GM12878 (cell line): ENCODE results near the gene IFITM1. TPM values are rescaled to one million over a fixed set of nuclear protein-coding genes. Genes with fewer than 3 reads are reported as not detected.

ENCODE experiments used
- ATF7 ChIP-seq: fragments of 450-650 bp; IDR thresholded peaks from 2 replicates; pipeline ENCODE4 v1.6.1; 2016; ENCODE audit warnings: low read depth, mild to moderate bottlenecking
- CBX5 ChIP-seq: sonication (generic); IDR thresholded peaks from 2 replicates; pipeline ENCODE4 v1.6.1; 2016; ENCODE audit warnings: low read depth, moderate library complexity, mild to moderate bottlenecking, inconsistent platforms
- CREB1 ChIP-seq: IDR thresholded peaks from 2 replicates; pipeline ENCODE4 v1.6.1; 2012; ENCODE audit warnings: low read depth, mild to moderate bottlenecking, inconsistent platforms
- CREM ChIP-seq: IDR thresholded peaks from 2 replicates; pipeline ENCODE4 v1.6.1; 2014; ENCODE audit warnings: antibody characterized with exemption, low read depth
- EZH2 ChIP-seq: IDR thresholded peaks from 2 replicates; pipeline ENCODE4 v1.6.1; 2012; ENCODE audit warnings: low read depth, mild to moderate bottlenecking, control low read depth, inconsistent platforms, low read length, borderline replicate concordance; ENCODE audit not compliant: control insufficient read depth
- HDAC2 ChIP-seq: fragments of 200-600 bp; sonication (generic); IDR thresholded peaks from 2 replicates; pipeline ENCODE4 v1.6.1; 2017
- JUNB ChIP-seq: IDR thresholded peaks from 2 replicates; pipeline ENCODE4 v1.6.1; 2016; ENCODE audit warnings: antibody characterized with exemption, mild to moderate bottlenecking
- KLF5 ChIP-seq: fragments of 450-650 bp; IDR thresholded peaks from 2 replicates; pipeline ENCODE4 v1.6.1; 2014; ENCODE audit warnings: mild to moderate bottlenecking; ENCODE audit not compliant: partially characterized antibody
- LARP7 ChIP-seq: fragments of 450-650 bp; IDR thresholded peaks from 2 replicates; pipeline ENCODE4 v1.6.1; 2017; ENCODE audit warnings: mild to moderate bottlenecking
- MYC ChIP-seq: IDR thresholded peaks from 2 replicates; pipeline ENCODE4 v1.6.1; 2011; ENCODE audit warnings: mild to moderate bottlenecking, low read length, moderate library complexity, inconsistent platforms; ENCODE audit not compliant: insufficient read depth, insufficient replicate concordance, insufficient read length, severe bottlenecking
- NBN ChIP-seq: fragments of 450-650 bp; IDR thresholded peaks from 2 replicates; pipeline ENCODE4 v1.6.1; 2016
- NR2C2 ChIP-seq: IDR thresholded peaks from 2 replicates; pipeline ENCODE4 v1.6.1; 2011; ENCODE audit warnings: borderline replicate concordance, low read depth; ENCODE audit not compliant: control insufficient read depth, insufficient read length
- NRF1 ChIP-seq: conservative IDR thresholded peaks from 2 replicates; pipeline ENCODE4 v1.6.1; 2011; ENCODE audit warnings: mild to moderate bottlenecking, low read depth, low read length, improper control_type of control experiment
- PBX3 ChIP-seq: IDR thresholded peaks from 2 replicates; pipeline ENCODE4 v1.6.1; 2011; ENCODE audit warnings: mild to moderate bottlenecking, low read depth, low read length, moderate library complexity; ENCODE audit not compliant: insufficient replicate concordance
- POLR2A ChIP-seq: IDR thresholded peaks from 2 replicates; pipeline ENCODE4 v1.6.1; 2011; ENCODE audit warnings: low read depth, mild to moderate bottlenecking, low read length
- POLR2AphosphoS2 ChIP-seq: IDR thresholded peaks from 2 replicates; pipeline ENCODE4 v1.6.1; 2011; ENCODE audit warnings: low read depth, mild to moderate bottlenecking, low read length, improper control_type of control experiment, moderate library complexity
- REST ChIP-seq: IDR thresholded peaks from 2 replicates; pipeline ENCODE4 v1.6.1; 2012; ENCODE audit warnings: mild to moderate bottlenecking, low read depth, low read length
- SIX5 ChIP-seq: IDR thresholded peaks from 2 replicates; pipeline ENCODE4 v1.6.1; 2011; ENCODE audit warnings: mild to moderate bottlenecking, low read depth, low read length, moderate library complexity; ENCODE audit not compliant: severe bottlenecking
- TARDBP ChIP-seq: IDR thresholded peaks from 2 replicates; pipeline ENCODE4 v1.6.1; 2016; ENCODE audit warnings: borderline replicate concordance
- ZNF24 ChIP-seq: fragments of 450-650 bp; IDR thresholded peaks from 2 replicates; pipeline ENCODE4 v1.6.1; 2017; ENCODE audit warnings: antibody characterized with exemption, mild to moderate bottlenecking
- ZNF592 ChIP-seq: fragments of 450-650 bp; IDR thresholded peaks from 2 replicates; pipeline ENCODE4 v1.6.1; 2017; ENCODE audit warnings: mild to moderate bottlenecking, moderate library complexity
- ZZZ3 ChIP-seq: IDR thresholded peaks from 2 replicates; pipeline ENCODE4 v1.6.1; 2011; ENCODE audit warnings: low read depth; ENCODE audit not compliant: control insufficient read depth, insufficient read length
- polyA plus RNA-seq, 11 experiments: library from polyadenylated mRNA; depleted of rRNA in 4 of 11; unstranded in 6 of 11; stranded (reverse) in 5 of 11; fragments of >200 nt; fragmentation: Nextera tagmentation in 4 of 11; fragmentation: Illumina TruSeq in 1 of 11; extraction: Ambion mirVana in 4 of 11; extraction: Trizol in 1 of 11; gene quantifications; 1 replicate in 1 of 11; 2 replicates in 10 of 11; pipeline versions ENCODE4 v1.2.1 to v1.2.3, GENCODE V29; 2011 to 2016; ENCODE audit warnings: inconsistent platforms in 2 of 11, missing spikeins in 2 of 11, low read depth in 1 of 11
- total RNA-seq, 4 experiments: library from RNA; depleted of rRNA in 3 of 4; stranded (reverse); fragments of >200 nt in 3 of 4; fragmentation: Illumina TruSeq in 1 of 4; extraction: Trizol in 1 of 4; gene quantifications; 2 replicates each; pipeline versions ENCODE4 v1.2.1 to v1.2.3, GENCODE V29; 2013 to 2021

Gene IFITM1
- total and polyA plus RNA-seq, 10 of the 15 experiments (the other 5 are each of a cell fraction or from before 2014, with no cell fraction given): 396 to 2,788 (median 607) TPM

GRCh38 chr11:269146-269890, 44.5 kb upstream of the IFITM1 start (continued):
- TF ChIP-seq ATF7 (peak; percentile 98), EZH2 (no peak), CBX5 (peak; percentile 81; the same call in 1 of the 2 replicates), ZZZ3 (no peak), CREM (peak; percentile 89), ZNF24 (peak; percentile 67; the same call in 1 of the 2 replicates), ZNF592 (no peak), KLF5 (peak; percentile 91), POLR2A (no peak; the same call in 1 of the 2 replicates), NR2C2 (no peak), POLR2AphosphoS2 (peak; percentile 42; the same call in 1 of the 2 replicates), LARP7 (no peak), SIX5 (no peak), NRF1 (no peak), CREB1 (peak; percentile 64), JUNB (peak; percentile 97), MYC (no peak), HDAC2 (no peak), REST (no peak), TARDBP (no peak), NBN (peak; percentile 91), PBX3 (peak; percentile 71)
